Measurements from ENCODE around the gene TRIM8. TPM values are rescaled to one million over a fixed set of nuclear protein-coding genes. Genes with fewer than 3 reads are reported as not detected.
A peak's percentile ranks its signal among the peaks of the same experiment; 100 is the strongest.

Gene TRIM8
- total and polyA plus RNA-seq, 2 donors (not counting 3 experiments of a cell fraction or from before 2014, with no cell fraction given) = 74.1 to 114 TPM

- Histone ChIP-seq H3K79me2 (ENCODE audit: control insufficient read depth, insufficient read depth, low read length) (no peaks in the 10 kb centered on the region), H4K20me1 (replicated peaks; ENCODE audit: control insufficient read depth, extremely low read depth, insufficient read depth, low read length) (no peaks in the 10 kb centered on the region), H3K9ac (replicated peaks; ENCODE audit: extremely low read depth, insufficient read depth, low read length) (no peak overlapping the region), H3K27me3 (ENCODE audit: control insufficient read depth in 2 of 2, insufficient read depth in 2 of 2, low read length in 2 of 2) (no peaks in the 10 kb centered on the region), H3K4me3 (replicated peaks in 1 of 3; ENCODE audit: insufficient read depth in 1 of 3, low read depth in 1 of 3, low read length in 3 of 3) (no peak overlapping the region), H3K4me2 (ENCODE audit: insufficient read depth, low read length) (no peak overlapping the region), H2AFZ (ENCODE audit: low read depth, low read length) (no peak overlapping the region), H3K9me1 (replicated peaks; ENCODE audit: control insufficient read depth, extremely low read depth, insufficient read depth, low read length) (no peaks in the 10 kb centered on the region), H3K27ac (ENCODE audit: insufficient read depth, low read depth, low read length) (no peak overlapping the region), H3K9me3 (replicated peaks; ENCODE audit: control insufficient read depth, insufficient read depth, low read length) (no peaks in the 10 kb centered on the region), H3K4me1 (ENCODE audit: control insufficient read depth, extremely low read depth, insufficient read depth, low read length) (peaks cover 52% of the 10 kb centered on the region), H3K36me3 (ENCODE audit: control insufficient read depth in 2 of 2, extremely low read depth in 1 of 2, insufficient read depth in 2 of 2, low read length in 2 of 2) (peaks cover 0 to 8% of the 10 kb centered on the region in 2 experiments)
- intact Hi-C loops (cut with micrococcal nuclease) (no loop called here), dilution Hi-C loops (cut with MboI; ENCODE audit: extremely low pct_ligation_motif_present, low sequenced_read_pairs) (no loop called here)
- FAIRE-seq = peak; percentile 4
- POLR2A ChIA-PET = no interaction called here
- CTCF ChIA-PET = interaction anchor here (1.0 to 8.9 kb wide), 8 partner anchors 7 to 28 kb away, joined by 3 to 56 read pairs (median 4); partner anchors contain the start of gene TRIM8
- no peak for DNase-seq (ENCODE audit: low read depth, low spot score)
- TF ChIP-seq MYC (IDR thresholded peaks at IDR 0.05; ENCODE audit: low read depth, low read length) (no peak), JUN (IDR thresholded peaks at IDR 0.05; ENCODE audit: borderline replicate concordance, insufficient read depth, insufficient read length, low read depth) (no peak), POLR2AphosphoS5 (IDR thresholded peaks at IDR 0.05; ENCODE audit: insufficient read depth, low read depth, low read length) (peak; percentile 24), MAX (IDR thresholded peaks at IDR 0.05; ENCODE audit: insufficient read depth, insufficient read length) (no peak)
- no TSS peak for BruUV-seq (replicated peaks)
These were observed 28.1 kb upstream of the TRIM8 start for GRCh38 chr10:102616066-102616770.

- Histone ChIP-seq H4K20me1 (replicated peaks; ENCODE audit: control insufficient read depth, extremely low read depth, insufficient read depth, low read length) (no peaks in the 10 kb centered on the region), H3K27ac (ENCODE audit: insufficient read depth, low read depth, low read length) (no peak overlapping the region), H3K9ac (replicated peaks; ENCODE audit: extremely low read depth, insufficient read depth, low read length) (no peak overlapping the region), H3K9me1 (replicated peaks; ENCODE audit: control insufficient read depth, extremely low read depth, insufficient read depth, low read length) (no peaks in the 10 kb centered on the region), H3K36me3 (ENCODE audit: control insufficient read depth in 2 of 2, extremely low read depth in 1 of 2, insufficient read depth in 2 of 2, low read length in 2 of 2) (peaks cover 0 to 8% of the 10 kb centered on the region in 2 experiments), H3K9me3 (replicated peaks; ENCODE audit: control insufficient read depth, insufficient read depth, low read length) (no peaks in the 10 kb centered on the region), H3K4me3 (replicated peaks in 1 of 3; ENCODE audit: insufficient read depth in 1 of 3, low read depth in 1 of 3, low read length in 3 of 3) (no peak overlapping the region), H3K4me1 (ENCODE audit: control insufficient read depth, extremely low read depth, insufficient read depth, low read length) (peaks cover 52% of the 10 kb centered on the region), H3K79me2 (ENCODE audit: control insufficient read depth, insufficient read depth, low read length) (no peaks in the 10 kb centered on the region), H2AFZ (ENCODE audit: low read depth, low read length) (no peak overlapping the region), H3K4me2 (ENCODE audit: insufficient read depth, low read length) (no peak overlapping the region), H3K27me3 (ENCODE audit: control insufficient read depth in 2 of 2, insufficient read depth in 2 of 2, low read length in 2 of 2) (no peaks in the 10 kb centered on the region)
- DNase-seq (ENCODE audit: low read depth, low spot score) = no peak
- dilution Hi-C loops (cut with MboI; ENCODE audit: extremely low pct_ligation_motif_present, low sequenced_read_pairs) (no loop called here), intact Hi-C loops (cut with micrococcal nuclease) (no loop called here)
- no TSS peak for BruUV-seq (replicated peaks)
- no peak for FAIRE-seq
- TF ChIP-seq POLR2A (IDR thresholded peaks at IDR 0.05; ENCODE audit: low read depth, low read length) (no peak), CTCF (IDR thresholded peaks at IDR 0.05; ENCODE audit: extremely low read depth in 1 of 2, insufficient read depth in 1 of 2, low read depth in 1 of 2, low read length in 2 of 2) (no peak), MYC (IDR thresholded peaks at IDR 0.05; ENCODE audit: low read depth, low read length) (no peak), FOS (IDR thresholded peaks at IDR 0.05; ENCODE audit: borderline replicate concordance, insufficient read depth, low read length) (no peak), JUN (IDR thresholded peaks at IDR 0.05; ENCODE audit: borderline replicate concordance, insufficient read depth, insufficient read length, low read depth) (no peak), POLR2AphosphoS5 (IDR thresholded peaks at IDR 0.05; ENCODE audit: insufficient read depth, low read depth, low read length) (no peak), MAX (IDR thresholded peaks at IDR 0.05; ENCODE audit: insufficient read depth, insufficient read length) (no peak), GATA2 (IDR thresholded peaks at IDR 0.05; ENCODE audit: insufficient read depth, insufficient read length, low read depth, low read length) (no peak)
- ChIA-PET CTCF (interaction anchor here (0.9 to 8.9 kb wide), 7 partner anchors 12 to 28 kb away, joined by 3 to 56 read pairs (median 5); partner anchors contain the start of gene TRIM8), POLR2A (no interaction called here)
These were observed 27.2 kb upstream of the TRIM8 start for GRCh38 chr10:102617041-102617440.

All from endothelial cell of umbilical vein (primary cell).